Activated naive CD4-positive, alpha-beta T cell treated with anti-CD3 and anti-CD28 coated beads for 36 hours (primary cell): ENCODE results near the gene VPS26C. TPM values are rescaled to one million over a fixed set of nuclear protein-coding genes. Genes with fewer than 3 reads are reported as not detected.
"Not testable (repeated sequence)": the region's sequence is repeated elsewhere in the genome, so short reads cannot be mapped to it uniquely, and the experiment has no call there.

ENCODE experiments used
- CTCF ChIA-PET: fragments of 350-600 bp; sonication (Branson Sonifier 250); formaldehyde crosslinking; loops from one replicate; lab custom pipeline; 2021; ENCODE audit warnings: antibody characterized with exemption; lab: Charles Lee
- DNase-seq: peaks from one replicate; pipeline ENCODE4 v3.0.0-alpha.2; 2020
- H3K27ac Mint-ChIP-seq: one replicate; pipeline ENCODE4 v1.8.0; 2021; ENCODE audit warnings: mild to moderate bottlenecking, mixed read lengths
- H3K27me3 Mint-ChIP-seq: one replicate; pipeline ENCODE4 v1.8.0; 2021; ENCODE audit warnings: low read depth, mixed read lengths
- H3K36me3 Mint-ChIP-seq: one replicate; pipeline ENCODE4 v1.8.0; 2021; ENCODE audit warnings: low read depth, mixed read lengths
- H3K4me1 Mint-ChIP-seq: one replicate; pipeline ENCODE4 v1.8.0; 2021; ENCODE audit warnings: low read depth, mixed read lengths
- H3K4me3 Mint-ChIP-seq: one replicate; pipeline ENCODE4 v1.8.0; 2021; ENCODE audit warnings: mild to moderate bottlenecking, moderate library complexity, mixed read lengths
- H3K9me3 Mint-ChIP-seq: one replicate; pipeline ENCODE4 v1.8.0; 2021; ENCODE audit warnings: mixed read lengths
- intact Hi-C: fragments of 100-400 bp; cut with micrococcal nuclease; formaldehyde crosslinking; loops from one replicate; pipeline ENCODE4 v1.15.1; 2023
- total RNA-seq, 2 experiments: library from RNA; stranded (reverse); gene quantifications; one replicate each; pipeline ENCODE4 v1.2.3, GENCODE V29; 2021

VPS26C gene
- total RNA-seq = 10 to 100 TPM; 50.1 to 51.0 TPM

- Mint-ChIP-seq H3K4me1 (peaks cover 38% of the 10 kb centered on the region), H3K36me3 (peaks cover 7% of the 10 kb centered on the region), H3K27ac (peak within 1 kb of the TSS; percentile 96), H3K9me3 (no peaks in the 10 kb centered on the region), H3K27me3 (no peaks in the 10 kb centered on the region), H3K4me3 (peak within 1 kb of the TSS; percentile 94)
- intact Hi-C loops = loop anchor here (1.0 to 5.0 kb wide), 10 partner anchors 9 to 880 kb away; partner anchors contain the start of genes CHAF1B, DYRK1A, HLCS and PIGP
- peak; percentile 99 for DNase-seq
- CTCF ChIA-PET = interaction anchor here (0.6 kb wide), 1 partner anchor 55 kb away, joined by 8 read pairs; no protein-coding TSS in a partner anchor
Observed at GRCh38 chr21:37267269-37268185, at the start of gene VPS26C. Gene VPS26C, minus strand, starts transcription at chr21:37267334. Its CDS starts 40 bp downstream, at chr21:37267294.

- DNase-seq, CTCF ChIA-PET, H3K27me3 Mint-ChIP-seq, H3K9me3 Mint-ChIP-seq, H3K4me1 Mint-ChIP-seq, H3K4me3 Mint-ChIP-seq, H3K27ac Mint-ChIP-seq, intact Hi-C loops, H3K36me3 Mint-ChIP-seq: not testable (repeated sequence)
Observed at GRCh38 chr21:37316072-37316471, 48.9 kb upstream of the VPS26C start.

GRCh38 chr21:37300114-37300751 lies 33.1 kb upstream of the VPS26C start:
- Mint-ChIP-seq H3K9me3 (no peaks in the 10 kb centered on the region), H3K4me1 (no peaks in the 10 kb centered on the region), H3K4me3 (no peak overlapping the region), H3K27ac (no peak overlapping the region), H3K36me3 (no peaks in the 10 kb centered on the region), H3K27me3 (peaks cover 2% of the 10 kb centered on the region)
- no peak for DNase-seq
- CTCF ChIA-PET = interaction anchor here (0.6 kb wide), 1 partner anchor 218 kb away, joined by 4 read pairs; no protein-coding TSS in a partner anchor
- intact Hi-C loops = no loop called here

GRCh38 chr21:37297364-37297763 lies 30.2 kb upstream of the VPS26C start:
- DNase-seq = no peak
- no peak overlapping the region for H3K27ac Mint-ChIP-seq
- H3K4me1 Mint-ChIP-seq = peaks cover 3% of the 10 kb centered on the region
- no peaks in the 10 kb centered on the region for H3K36me3 Mint-ChIP-seq
- no peaks in the 10 kb centered on the region for H3K9me3 Mint-ChIP-seq
- CTCF ChIA-PET = no interaction called here
- H3K27me3 Mint-ChIP-seq = peaks cover 2% of the 10 kb centered on the region
- intact Hi-C loops = no loop called here
- no peak overlapping the region for H3K4me3 Mint-ChIP-seq

- H3K4me3 Mint-ChIP-seq = no peak overlapping the region
- intact Hi-C loops = no loop called here
- H3K4me1 Mint-ChIP-seq = peaks cover 3% of the 10 kb centered on the region
- no peak overlapping the region for H3K27ac Mint-ChIP-seq
- peaks cover 2% of the 10 kb centered on the region for H3K27me3 Mint-ChIP-seq
- CTCF ChIA-PET = no interaction called here
- no peaks in the 10 kb centered on the region for H3K36me3 Mint-ChIP-seq
- no peaks in the 10 kb centered on the region for H3K9me3 Mint-ChIP-seq
- no peak for DNase-seq
Observed at GRCh38 chr21:37294679-37295078, 27.5 kb upstream of the VPS26C start.

GRCh38 chr21:37292941-37293340 lies 25.8 kb upstream of the VPS26C start:
- CTCF ChIA-PET = no interaction called here
- intact Hi-C loops = no loop called here
- Mint-ChIP-seq H3K27ac (no peak overlapping the region), H3K4me1 (peaks cover 3% of the 10 kb centered on the region), H3K9me3 (no peaks in the 10 kb centered on the region), H3K27me3 (peaks cover 2% of the 10 kb centered on the region), H3K4me3 (no peak overlapping the region), H3K36me3 (no peaks in the 10 kb centered on the region)
- no peak for DNase-seq

GRCh38 chr21:37292041-37292440 lies 24.9 kb upstream of the VPS26C start:
- CTCF ChIA-PET = no interaction called here
- no peaks in the 10 kb centered on the region for H3K9me3 Mint-ChIP-seq
- H3K4me1 Mint-ChIP-seq = peaks cover 3% of the 10 kb centered on the region
- H3K27me3 Mint-ChIP-seq = peaks cover 2% of the 10 kb centered on the region
- no peaks in the 10 kb centered on the region for H3K36me3 Mint-ChIP-seq
- no peak for DNase-seq
- intact Hi-C loops = no loop called here
- no peak overlapping the region for H3K4me3 Mint-ChIP-seq
- H3K27ac Mint-ChIP-seq = no peak overlapping the region

- H3K36me3 Mint-ChIP-seq, H3K9me3 Mint-ChIP-seq, intact Hi-C loops, DNase-seq, H3K27ac Mint-ChIP-seq, H3K27me3 Mint-ChIP-seq, CTCF ChIA-PET, H3K4me1 Mint-ChIP-seq, H3K4me3 Mint-ChIP-seq: not testable (repeated sequence)
Observed at GRCh38 chr21:37283191-37283710, 16.1 kb upstream of the VPS26C start.

GRCh38 chr21:37282602-37283001 lies 15.5 kb upstream of the VPS26C start:
- H3K9me3 Mint-ChIP-seq, CTCF ChIA-PET, H3K36me3 Mint-ChIP-seq, H3K4me1 Mint-ChIP-seq, intact Hi-C loops, H3K27me3 Mint-ChIP-seq: not testable (repeated sequence)
- Mint-ChIP-seq H3K27ac (peak overlapping the region; percentile 76), H3K4me3 (peak overlapping the region; percentile 70)
- peak; percentile 26 for DNase-seq

- Mint-ChIP-seq H3K36me3 (no peaks in the 10 kb centered on the region), H3K9me3 (no peaks in the 10 kb centered on the region), H3K4me3 (peak overlapping the region; percentile 70), H3K27ac (peak overlapping the region; percentile 76), H3K4me1 (peaks cover 4% of the 10 kb centered on the region), H3K27me3 (no peaks in the 10 kb centered on the region)
- CTCF ChIA-PET = no interaction called here
- DNase-seq = peak; percentile 24
- intact Hi-C loops = no loop called here
Observed at GRCh38 chr21:37281993-37282392, 14.9 kb upstream of the VPS26C start.

- H3K36me3 Mint-ChIP-seq = no peaks in the 10 kb centered on the region
- intact Hi-C loops = no loop called here
- DNase-seq = no peak
- peak overlapping the region; percentile 46 for H3K4me3 Mint-ChIP-seq
- H3K9me3 Mint-ChIP-seq = no peaks in the 10 kb centered on the region
- CTCF ChIA-PET = no interaction called here
- peaks cover 4% of the 10 kb centered on the region for H3K4me1 Mint-ChIP-seq
- no peak overlapping the region for H3K27ac Mint-ChIP-seq
- H3K27me3 Mint-ChIP-seq = no peaks in the 10 kb centered on the region
Observed at GRCh38 chr21:37281579-37281978, 14.4 kb upstream of the VPS26C start.

GRCh38 chr21:37279271-37279670 lies 12.1 kb upstream of the VPS26C start:
- H3K4me3 Mint-ChIP-seq, H3K36me3 Mint-ChIP-seq, H3K4me1 Mint-ChIP-seq, H3K27ac Mint-ChIP-seq, H3K9me3 Mint-ChIP-seq, intact Hi-C loops, H3K27me3 Mint-ChIP-seq, DNase-seq, CTCF ChIA-PET: not testable (repeated sequence)
